ENCODE measurements around the gene ONECUT3.

The ONECUT3 gene

GRCh38 chr19:1804858-1805257 is 51.6 kb downstream of the ONECUT3 start:
- no peaks in the 10 kb centered on the region for H3K4me1 Mint-ChIP-seq
- no peak for TF ChIP-seq CTCF (IDR thresholded peaks at IDR 0.05; ENCODE audit: unreplicated experiment in 3 of 3)
- no peaks in the 10 kb centered on the region for H3K9me3 Mint-ChIP-seq
- no peak overlapping the region for H3K4me3 Mint-ChIP-seq
- no peaks in the 10 kb centered on the region for H3K36me3 Mint-ChIP-seq (ENCODE audit: low read depth)
- no peak overlapping the region for H3K27ac Mint-ChIP-seq
- H3K27me3 Mint-ChIP-seq (ENCODE audit: low read depth), result peaks cover 11% of the 10 kb centered on the region

- H3K36me3 Mint-ChIP-seq (ENCODE audit: low read depth), result no peaks in the 10 kb centered on the region
- H3K4me1 Mint-ChIP-seq, result no peaks in the 10 kb centered on the region
- peaks cover 15% of the 10 kb centered on the region for H3K27me3 Mint-ChIP-seq (ENCODE audit: low read depth)
- H3K9me3 Mint-ChIP-seq, result no peaks in the 10 kb centered on the region
- H3K4me3 Mint-ChIP-seq, result no peak overlapping the region
- H3K27ac Mint-ChIP-seq, result no peak overlapping the region
- TF ChIP-seq CTCF (IDR thresholded peaks at IDR 0.05; ENCODE audit: unreplicated experiment in 3 of 3), result no peak
These were observed 52.3 kb downstream of the ONECUT3 start for GRCh38 chr19:1805401-1806183.

- peaks cover 19% of the 10 kb centered on the region for H3K27me3 Mint-ChIP-seq (ENCODE audit: low read depth)
- no peaks in the 10 kb centered on the region for H3K36me3 Mint-ChIP-seq (ENCODE audit: low read depth)
These were observed 53.1 kb downstream of the ONECUT3 start for GRCh38 chr19:1806184-1807029.

GRCh38 chr19:1807030-1807694 is 53.9 kb downstream of the ONECUT3 start:
- H3K36me3 Mint-ChIP-seq (ENCODE audit: low read depth), result no peaks in the 10 kb centered on the region

More at GRCh38 chr19:1806184-1807029, 53.1 kb downstream of the ONECUT3 start:
- Mint-ChIP-seq H3K4me3 (no peak overlapping the region), H3K4me1 (no peaks in the 10 kb centered on the region), H3K27ac (no peak overlapping the region), H3K9me3 (no peaks in the 10 kb centered on the region)
- TF ChIP-seq CTCF (IDR thresholded peaks at IDR 0.05; ENCODE audit: unreplicated experiment in 3 of 3), result no peak

More at GRCh38 chr19:1807030-1807694, 53.9 kb downstream of the ONECUT3 start:
- Mint-ChIP-seq H3K4me3 (no peak overlapping the region), H3K9me3 (no peaks in the 10 kb centered on the region), H3K4me1 (no peaks in the 10 kb centered on the region), H3K27me3 (ENCODE audit: low read depth) (peaks cover 19% of the 10 kb centered on the region), H3K27ac (no peak overlapping the region)
- no peak for TF ChIP-seq CTCF (IDR thresholded peaks at IDR 0.05; ENCODE audit: unreplicated experiment in 3 of 3)
